NCI-H2171 (cell line): ENCODE data around the gene RGL4.

Experiments
- DNase-seq: peaks from one replicate; lab custom pipeline; 2025; lab: John Stamatoyannopoulos, UW

RGL4 gene

GRCh38 chr22:23742505-23743264 lies 51.9 kb downstream of the RGL4 start:
- DNase-seq = no peak

- peak; percentile 19 for DNase-seq
Measured at GRCh38 chr22:23743303-23743705, 52.5 kb downstream of the RGL4 start.

GRCh38 chr22:23744001-23744400 lies 53.2 kb downstream of the RGL4 start:
- no peak for DNase-seq

- DNase-seq = no peak
Measured at GRCh38 chr22:23744485-23744884, 53.7 kb downstream of the RGL4 start.

GRCh38 chr22:23745791-23746190 lies 55.0 kb downstream of the RGL4 start:
- DNase-seq = no peak
